Hematopoietic multipotent progenitor cell treated with erythropoietin and hydrocortisone succinate and interleukin-3 and kit ligand, for 4 days (in vitro differentiated cells): ENCODE data around the gene RNF227.

Source experiments
- DNase-seq: peaks from one replicate; pipeline ENCODE4 v3.0.0-alpha.2; 2015

The RNF227 gene

GRCh38 chr17:7929158-7930023, 13.3 kb upstream of the RNF227 start, which contains the start of gene KCNAB3:
Gene KCNAB3, minus strand, starts transcription at chr17:7929856. Its CDS starts 421 bp downstream, at chr17:7929435.
- DNase-seq, result peak; percentile 52

GRCh38 chr17:7927596-7927995, 11.5 kb upstream of the RNF227 start:
- no peak for DNase-seq

GRCh38 chr17:7922845-7923628, 6.9 kb upstream of the RNF227 start:
- DNase-seq, result peak; percentile 91

- DNase-seq, result no peak
Measured at GRCh38 chr17:7922269-7922844, 6.3 kb upstream of the RNF227 start.

- DNase-seq, result peak; percentile 22
Measured at GRCh38 chr17:7916808-7917207, 719 bp upstream of the RNF227 start.

- no peak for DNase-seq
Measured at GRCh38 chr17:7916385-7916682, 245 bp upstream of the RNF227 start.

GRCh38 chr17:7915179-7915610, 894 bp downstream of the RNF227 start:
- DNase-seq, result no peak

- peak; percentile 94 for DNase-seq
Measured at GRCh38 chr17:7912927-7913524, 3.1 kb downstream of the RNF227 start.

GRCh38 chr17:7911116-7911515, 5.0 kb downstream of the RNF227 start:
- DNase-seq, result no peak

GRCh38 chr17:7910711-7911110, 5.4 kb downstream of the RNF227 start:
- no peak for DNase-seq

GRCh38 chr17:7910281-7910680, 5.8 kb downstream of the RNF227 start:
- no peak for DNase-seq

- no peak for DNase-seq
Measured at GRCh38 chr17:7909089-7909488, 7.0 kb downstream of the RNF227 start.

- DNase-seq, result no peak
Measured at GRCh38 chr17:7903154-7904103, 12.7 kb downstream of the RNF227 start.

GRCh38 chr17:7897773-7898172, 18.3 kb downstream of the RNF227 start:
- DNase-seq, result peak; percentile 87

GRCh38 chr17:7897090-7897489, 19.0 kb downstream of the RNF227 start:
- DNase-seq, result no peak

- no peak for DNase-seq
Measured at GRCh38 chr17:7894866-7895265, 21.2 kb downstream of the RNF227 start.

- no peak for DNase-seq
Measured at GRCh38 chr17:7894226-7894625, 21.9 kb downstream of the RNF227 start.

GRCh38 chr17:7893187-7893880, 22.8 kb downstream of the RNF227 start:
- no peak for DNase-seq

- DNase-seq, result peak; percentile 97
Measured at GRCh38 chr17:7889166-7889955, 26.7 kb downstream of the RNF227 start.

GRCh38 chr17:7888184-7888920, 27.7 kb downstream of the RNF227 start, which contains the start of gene CHD3:
Gene CHD3, plus strand, starts transcription at chr17:7888789. Its CDS starts 212 bp downstream, at chr17:7889001.
- peak; percentile 30 for DNase-seq
